HG03039 (cell line): ENCODE results near the gene FHL3.
"Not testable (repeated sequence)": the region's sequence is repeated elsewhere in the genome, so short reads cannot be mapped to it uniquely, and the experiment has no call there.

Experiments used
- ATAC-seq: cut with Tn5 transposase; IDR thresholded peaks from one replicate; pipeline ENCODE4 v1.9.1; 2021; ENCODE audit warnings: mild to moderate bottlenecking, moderate library complexity; ENCODE audit not compliant: unreplicated experiment

Gene FHL3

GRCh38 chr1:37995751-37996345 lies 9.5 kb downstream of the FHL3 start:
- no peak for ATAC-seq

- ATAC-seq: no peak
These were observed 10.3 kb downstream of the FHL3 start for GRCh38 chr1:37994886-37995566.

- ATAC-seq: peak; percentile 21
These were observed 15.9 kb downstream of the FHL3 start for GRCh38 chr1:37989361-37989930.

GRCh38 chr1:37987679-37988078 lies 17.6 kb downstream of the FHL3 start:
- no peak for ATAC-seq

- ATAC-seq: no peak
These were observed 21.8 kb downstream of the FHL3 start for GRCh38 chr1:37983546-37983945.

- ATAC-seq: no peak
These were observed 26.8 kb downstream of the FHL3 start for GRCh38 chr1:37978541-37978940.

GRCh38 chr1:37975083-37975482 lies 30.2 kb downstream of the FHL3 start:
- ATAC-seq: not testable (repeated sequence)

- ATAC-seq: no peak
These were observed 30.7 kb downstream of the FHL3 start for GRCh38 chr1:37974567-37974966.

- ATAC-seq: not testable (repeated sequence)
These were observed 31.6 kb downstream of the FHL3 start for GRCh38 chr1:37973684-37974083.

GRCh38 chr1:37965301-37965700 lies 40.0 kb downstream of the FHL3 start:
- ATAC-seq: no peak

GRCh38 chr1:37964106-37964505 lies 41.2 kb downstream of the FHL3 start:
- not testable (repeated sequence) for ATAC-seq

GRCh38 chr1:37958690-37959089 lies 46.6 kb downstream of the FHL3 start:
- ATAC-seq: no peak

GRCh38 chr1:37955685-37956084 lies 49.6 kb downstream of the FHL3 start:
- ATAC-seq: no peak

- ATAC-seq: no peak
These were observed 50.9 kb downstream of the FHL3 start for GRCh38 chr1:37954316-37954971.

- no peak for ATAC-seq
These were observed 52.6 kb downstream of the FHL3 start for GRCh38 chr1:37952738-37953137.

- ATAC-seq: no peak
These were observed 53.3 kb downstream of the FHL3 start for GRCh38 chr1:37951783-37952624.

GRCh38 chr1:37951041-37951782 lies 54.1 kb downstream of the FHL3 start:
- no peak for ATAC-seq

- no peak for ATAC-seq
These were observed 55.7 kb downstream of the FHL3 start for GRCh38 chr1:37949524-37950152.

- no peak for ATAC-seq
These were observed 56.5 kb downstream of the FHL3 start for GRCh38 chr1:37948841-37949240.

- ATAC-seq: no peak
These were observed 57.1 kb downstream of the FHL3 start for GRCh38 chr1:37948166-37948565.
